Vagina (tissue), 2 donors: ENCODE data around the gene GPR108. TPM values are rescaled to one million over a fixed set of nuclear protein-coding genes. Genes with fewer than 3 reads are reported as not detected.

Source experiments
- DNase-seq, 2 donors: peaks; one replicate each; pipeline ENCODE4 v3.0.0-alpha.2; 2017; ENCODE audit errors: extremely low spot score in 2 of 2
- H3K27ac ChIP-seq: fragments of 200-600 bp; sonication (generic); one replicate; pipeline ENCODE4 v1.5.1; 2019
- H3K27me3 ChIP-seq: fragments of 200-600 bp; sonication (generic); one replicate; pipeline ENCODE4 v1.5.1; 2019
- H3K36me3 ChIP-seq, 2 donors: fragments of 200-600 bp; sonication (generic); one replicate each; pipeline ENCODE4 v1.5.1; 2017 to 2019
- H3K4me1 ChIP-seq: fragments of 200-600 bp; sonication (generic); one replicate; pipeline ENCODE4 v1.5.1; 2019
- H3K4me3 ChIP-seq, 2 donors: fragments of 200-600 bp; sonication (generic); 1 replicate in 1 of 2; 2 replicates in 1 of 2; pipeline ENCODE4 v1.5.1; 2016 to 2019
- H3K9me3 ChIP-seq: fragments of 200-600 bp; sonication (generic); one replicate; pipeline ENCODE4 v1.5.1; 2019
- CTCF ChIP-seq, 3 experiments: fragments of 450-650 bp in 2 of 3; fragments of 200-600 bp in 1 of 3; sonication (generic) in 1 of 3; IDR thresholded peaks; one replicate each; pipeline ENCODE4 v1.5.1; 2017 to 2019; ENCODE audit warnings: antibody characterized with exemption in 3 of 3, mild to moderate bottlenecking in 2 of 3, moderate library complexity in 2 of 3
- POLR2A ChIP-seq, 2 donors: fragments of 450-650 bp; IDR thresholded peaks; one replicate each; pipeline ENCODE4 v1.6.1; 2017; ENCODE audit warnings: antibody characterized with exemption in 2 of 2, mild to moderate bottlenecking in 2 of 2, moderate library complexity in 2 of 2
- POLR2AphosphoS5 ChIP-seq, 2 donors: sonication (generic); formaldehyde crosslinking; IDR thresholded peaks; one replicate each; pipeline ENCODE4 v1.9.0; 2017; ENCODE audit warnings: antibody characterized with exemption in 2 of 2, mild to moderate bottlenecking in 2 of 2, low read depth in 1 of 2; ENCODE audit not compliant: insufficient read depth in 1 of 2
- intact Hi-C: fragments of 100-400 bp; cut with DNase I; formaldehyde crosslinking; loops from one replicate; pipeline ENCODE4 v1.15.1; 2023
- total RNA-seq: library from RNA; depleted of rRNA; stranded (reverse); fragments of >200 nt; gene quantifications from one replicate; pipeline ENCODE4 v1.2.3, GENCODE V29; 2016

The GPR108 gene
- total RNA-seq, 1 donor from 2014 or later = 62.9 TPM

- Histone ChIP-seq H3K27ac (no peak overlapping the region), H3K27me3 (no peaks in the 10 kb centered on the region), H3K9me3 (no peaks in the 10 kb centered on the region), H3K4me1 (no peaks in the 10 kb centered on the region), H3K4me3 (no peak overlapping the region), H3K36me3 (no peaks in the 10 kb centered on the region)
- no peak for DNase-seq
- intact Hi-C loops = no loop called here
- TF ChIP-seq POLR2A (IDR thresholded peaks at IDR 0.05) = no peak
- no peak for TF ChIP-seq POLR2AphosphoS5 (IDR thresholded peaks at IDR 0.05; ENCODE audit: insufficient read depth in 1 of 2, low read depth in 1 of 2)
- no peak for TF ChIP-seq CTCF (IDR thresholded peaks at IDR 0.05)
These were observed 37.4 kb downstream of the GPR108 start for GRCh38 chr19:6699935-6700334.

GRCh38 chr19:6697291-6697690 lies 40.1 kb downstream of the GPR108 start:
- intact Hi-C loops = no loop called here
- Histone ChIP-seq H3K27me3 (no peaks in the 10 kb centered on the region), H3K36me3 (no peaks in the 10 kb centered on the region), H3K9me3 (no peaks in the 10 kb centered on the region), H3K27ac (no peak overlapping the region), H3K4me3 (no peak overlapping the region), H3K4me1 (no peaks in the 10 kb centered on the region)
- no peak for TF ChIP-seq CTCF (IDR thresholded peaks at IDR 0.05)
- no peak for TF ChIP-seq POLR2A (IDR thresholded peaks at IDR 0.05)
- no peak for TF ChIP-seq POLR2AphosphoS5 (IDR thresholded peaks at IDR 0.05; ENCODE audit: insufficient read depth in 1 of 2, low read depth in 1 of 2)
- DNase-seq = no peak

- no peaks in the 10 kb centered on the region for H3K9me3 ChIP-seq
- DNase-seq = no peak
- no peak overlapping the region for H3K27ac ChIP-seq
- TF ChIP-seq POLR2AphosphoS5 (IDR thresholded peaks at IDR 0.05; ENCODE audit: insufficient read depth in 1 of 2, low read depth in 1 of 2) (no peak), CTCF (IDR thresholded peaks at IDR 0.05) (no peak), POLR2A (IDR thresholded peaks at IDR 0.05) (no peak)
- no peaks in the 10 kb centered on the region for H3K27me3 ChIP-seq
- no peak overlapping the region for H3K4me3 ChIP-seq
- no peaks in the 10 kb centered on the region for H3K36me3 ChIP-seq
- H3K4me1 ChIP-seq = no peaks in the 10 kb centered on the region
- intact Hi-C loops = no loop called here
These were observed 41.0 kb downstream of the GPR108 start for GRCh38 chr19:6696239-6696820.

GRCh38 chr19:6694147-6694815 lies 43.1 kb downstream of the GPR108 start:
- intact Hi-C loops = no loop called here
- DNase-seq = no peak
- no peaks in the 10 kb centered on the region for H3K9me3 ChIP-seq
- H3K27ac ChIP-seq = no peak overlapping the region
- H3K4me3 ChIP-seq = no peak overlapping the region
- H3K4me1 ChIP-seq = no peaks in the 10 kb centered on the region
- no peak for TF ChIP-seq CTCF (IDR thresholded peaks at IDR 0.05)
- no peak for TF ChIP-seq POLR2A (IDR thresholded peaks at IDR 0.05)
- no peak for TF ChIP-seq POLR2AphosphoS5 (IDR thresholded peaks at IDR 0.05; ENCODE audit: insufficient read depth in 1 of 2, low read depth in 1 of 2)
- no peaks in the 10 kb centered on the region for H3K36me3 ChIP-seq
- no peaks in the 10 kb centered on the region for H3K27me3 ChIP-seq

- Histone ChIP-seq H3K27ac (no peak overlapping the region), H3K27me3 (no peaks in the 10 kb centered on the region), H3K4me1 (no peaks in the 10 kb centered on the region), H3K9me3 (no peaks in the 10 kb centered on the region), H3K4me3 (no peak overlapping the region), H3K36me3 (no peaks in the 10 kb centered on the region)
- intact Hi-C loops = no loop called here
- TF ChIP-seq POLR2AphosphoS5 (IDR thresholded peaks at IDR 0.05; ENCODE audit: insufficient read depth in 1 of 2, low read depth in 1 of 2) (no peak), CTCF (IDR thresholded peaks at IDR 0.05) (no peak), POLR2A (IDR thresholded peaks at IDR 0.05) (no peak)
- no peak for DNase-seq
These were observed 43.7 kb downstream of the GPR108 start for GRCh38 chr19:6693681-6694080.
